ENCODE measurements around the gene GAMT.

GAMT gene

GRCh38 chr19:1412995-1413800 is 11.9 kb upstream of the GAMT start:
- H4K20me1 ChIP-seq (ENCODE audit: insufficient read depth, low read length, poor library complexity, severe bottlenecking) = peaks cover 93% of the 10 kb centered on the region
- H3K4me3 ChIP-seq (ENCODE audit: low read length, poor library complexity, severe bottlenecking) = no peak overlapping the region
- H3F3A ChIP-seq (ENCODE audit: low read depth) = no peaks in the 10 kb centered on the region
- TF ChIP-seq EZH2phosphoT487 (IDR thresholded peaks at IDR 0.05; ENCODE audit: borderline replicate concordance) (no peak), CTCF (conservative IDR thresholded peaks at IDR 0.05; ENCODE audit: low read length) (no peak)
- H2AFZ ChIP-seq (ENCODE audit: low read length) = no peak overlapping the region
- no peak overlapping the region for H3K4me2 ChIP-seq (ENCODE audit: low read depth, low read length, poor library complexity, severe bottlenecking)
- H3K36me3 ChIP-seq (ENCODE audit: insufficient read depth, low read length) = peaks cover 41% of the 10 kb centered on the region; the same call in 1 of the 2 replicates
- no peak overlapping the region for H3K9ac ChIP-seq (ENCODE audit: low read depth, low read length, poor library complexity, severe bottlenecking)
- H3K27me3 ChIP-seq (ENCODE audit: insufficient read depth, low read length, poor library complexity, severe bottlenecking) = peaks cover 1% of the 10 kb centered on the region
- H3K79me2 ChIP-seq (ENCODE audit: insufficient read depth, low read length) = peaks cover 99% of the 10 kb centered on the region
- peaks cover 28% of the 10 kb centered on the region for H3K4me1 ChIP-seq (ENCODE audit: insufficient read depth, low read length, poor library complexity, severe bottlenecking)
- no peaks in the 10 kb centered on the region for H3K9me3 ChIP-seq (ENCODE audit: insufficient read depth, low read depth, low read length)
- no peaks in the 10 kb centered on the region for H3K9me2 ChIP-seq (replicated peaks; ENCODE audit: low read depth, low read length)

DNA sequence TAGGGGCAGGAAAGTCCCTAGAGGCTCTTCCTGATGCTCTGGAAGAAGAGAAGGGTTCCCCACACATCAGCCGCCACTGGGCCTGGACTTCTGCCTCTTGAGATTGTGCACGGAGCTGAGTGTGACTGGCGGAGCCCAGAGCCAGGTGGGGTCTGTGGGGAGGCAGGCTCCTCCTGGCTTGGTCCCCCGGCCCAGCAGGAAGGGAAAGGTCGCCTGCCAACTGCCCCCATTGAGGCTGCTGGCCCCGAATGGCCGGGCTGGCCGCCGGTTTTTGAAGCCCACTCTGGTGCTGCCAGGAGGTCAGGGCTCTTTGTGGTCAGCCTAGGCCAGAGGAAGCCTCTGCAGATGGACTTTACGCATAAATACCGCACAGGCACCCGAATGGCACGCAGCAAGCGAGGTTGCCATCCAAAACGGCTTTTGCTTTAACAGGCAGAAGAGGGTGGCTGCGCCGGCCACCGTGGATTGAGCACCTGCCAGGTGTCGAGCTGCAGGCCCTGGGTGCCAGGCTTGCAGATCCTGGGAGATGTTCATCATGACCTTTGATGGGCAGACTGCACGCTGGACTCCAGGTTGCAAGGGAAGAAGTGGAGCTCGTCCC is 11.1 kb upstream of the GAMT start:
- Histone ChIP-seq H3K79me2 (ENCODE audit: insufficient read depth, low read length) (peaks cover 98% of the 10 kb centered on the region), H3K4me2 (ENCODE audit: low read depth, low read length, poor library complexity, severe bottlenecking) (peak overlapping the region; percentile 95), H2AFZ (ENCODE audit: low read length) (no peak overlapping the region), H3K9me3 (ENCODE audit: insufficient read depth, low read depth, low read length) (no peaks in the 10 kb centered on the region), H3K9me2 (replicated peaks; ENCODE audit: low read depth, low read length) (no peaks in the 10 kb centered on the region), H3K4me3 (ENCODE audit: low read length, poor library complexity, severe bottlenecking) (no peak overlapping the region), H3F3A (ENCODE audit: low read depth) (no peaks in the 10 kb centered on the region), H3K4me1 (ENCODE audit: insufficient read depth, low read length, poor library complexity, severe bottlenecking) (peaks cover 28% of the 10 kb centered on the region), H4K20me1 (ENCODE audit: insufficient read depth, low read length, poor library complexity, severe bottlenecking) (peaks cover 90% of the 10 kb centered on the region), H3K9ac (ENCODE audit: low read depth, low read length, poor library complexity, severe bottlenecking) (no peak overlapping the region), H3K36me3 (ENCODE audit: insufficient read depth, low read length) (peaks cover 33% of the 10 kb centered on the region; the same call in 1 of the 2 replicates), H3K27me3 (ENCODE audit: insufficient read depth, low read length, poor library complexity, severe bottlenecking) (peaks cover 6% of the 10 kb centered on the region)
- TF ChIP-seq CTCF (conservative IDR thresholded peaks at IDR 0.05; ENCODE audit: low read length) = no peak
- no peak for TF ChIP-seq EZH2phosphoT487 (IDR thresholded peaks at IDR 0.05; ENCODE audit: borderline replicate concordance)

GRCh38 chr19:1411255-1412191 is 10.2 kb upstream of the GAMT start:
- TF ChIP-seq EZH2phosphoT487 (IDR thresholded peaks at IDR 0.05; ENCODE audit: borderline replicate concordance) (no peak), CTCF (conservative IDR thresholded peaks at IDR 0.05; ENCODE audit: low read length) (no peak)
- H3K9me3 ChIP-seq (ENCODE audit: insufficient read depth, low read depth, low read length) = no peaks in the 10 kb centered on the region
- H4K20me1 ChIP-seq (ENCODE audit: insufficient read depth, low read length, poor library complexity, severe bottlenecking) = peaks cover 81% of the 10 kb centered on the region
- H3K4me2 ChIP-seq (ENCODE audit: low read depth, low read length, poor library complexity, severe bottlenecking) = peak overlapping the region; percentile 95
- H3K4me1 ChIP-seq (ENCODE audit: insufficient read depth, low read length, poor library complexity, severe bottlenecking) = peaks cover 33% of the 10 kb centered on the region
- peaks cover 89% of the 10 kb centered on the region for H3K79me2 ChIP-seq (ENCODE audit: insufficient read depth, low read length)
- H3K4me3 ChIP-seq (ENCODE audit: low read length, poor library complexity, severe bottlenecking) = peak overlapping the region; percentile 97
- peak overlapping the region; percentile 99 for H3K9ac ChIP-seq (ENCODE audit: low read depth, low read length, poor library complexity, severe bottlenecking)
- no peaks in the 10 kb centered on the region for H3K9me2 ChIP-seq (replicated peaks; ENCODE audit: low read depth, low read length)
- H2AFZ ChIP-seq (ENCODE audit: low read length) = no peak overlapping the region
- no peaks in the 10 kb centered on the region for H3F3A ChIP-seq (ENCODE audit: low read depth)
- peaks cover 6% of the 10 kb centered on the region for H3K27me3 ChIP-seq (ENCODE audit: insufficient read depth, low read length, poor library complexity, severe bottlenecking)
- H3K36me3 ChIP-seq (ENCODE audit: insufficient read depth, low read length) = peaks cover 27% of the 10 kb centered on the region; the same call in 1 of the 2 replicates
